Measurements from ENCODE around the gene GIGYF2. TPM values are rescaled to one million over a fixed set of nuclear protein-coding genes. Genes with fewer than 3 reads are reported as not detected.

Gene GIGYF2
- total and polyA plus RNA-seq, 2 of the 13 experiments (the other 11 are each of a cell fraction or from before 2014, with no cell fraction given): 44.9 to 73.5 TPM

DNA sequence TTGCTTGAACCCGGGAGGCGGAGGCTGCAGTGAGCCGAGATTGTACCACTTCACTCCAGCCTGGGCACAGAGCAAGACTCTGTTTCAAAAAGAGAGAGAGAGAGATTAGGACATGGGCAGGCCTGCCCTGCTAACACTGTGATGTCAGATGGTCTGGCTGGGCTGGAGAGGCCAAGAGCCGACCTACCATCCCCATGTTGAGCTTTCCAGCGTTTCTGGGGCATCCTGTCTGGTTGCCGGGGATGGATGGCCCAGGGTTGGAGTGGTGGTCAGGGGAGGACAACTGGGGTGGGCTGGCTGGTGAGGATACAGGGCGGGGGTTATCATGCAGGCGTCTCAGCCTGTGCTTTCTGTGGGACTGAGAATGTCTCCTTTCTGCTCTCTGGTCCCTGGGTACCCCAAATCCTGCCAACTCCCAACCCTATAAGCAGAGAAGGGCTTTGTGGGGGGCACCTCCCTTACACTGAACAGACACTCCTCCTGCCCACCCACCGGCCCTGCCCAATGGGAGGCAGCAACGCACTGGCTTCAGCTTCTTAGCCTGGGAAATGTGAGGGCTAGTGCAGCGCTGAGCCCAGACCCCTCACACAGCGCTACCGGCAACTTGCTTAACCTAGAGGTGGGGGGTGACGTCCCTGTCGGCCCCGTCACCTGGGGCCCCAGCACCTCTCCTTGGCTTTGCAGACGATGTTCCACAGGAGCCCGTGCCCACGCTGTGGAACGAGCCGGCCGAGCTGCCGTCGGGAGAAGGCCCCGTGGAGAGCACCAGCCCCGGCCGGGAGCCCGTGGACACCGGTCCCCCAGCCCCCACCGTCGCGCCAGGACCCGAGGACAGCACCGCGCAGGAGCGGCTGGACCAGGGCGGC lies 178.4 kb downstream of the GIGYF2 start (continued):
- TF ChIP-seq MAZ (IDR thresholded peaks at IDR 0.05; ENCODE audit: borderline replicate concordance, low read depth, low read length) (no peak), MAZ (CRISPR knock-in tag; IDR thresholded peaks at IDR 0.05; ENCODE audit: low read depth) (no peak), DNMT1 (CRISPR knock-in tag; IDR thresholded peaks at IDR 0.05) (no peak), NR1H2 (CRISPR knock-in tag; IDR thresholded peaks at IDR 0.05; ENCODE audit: borderline replicate concordance, low read depth) (no peak), ZNF605 (CRISPR knock-in tag; IDR thresholded peaks at IDR 0.05) (0 out of 2 replicates have a peak, but pooled peaks have one; percentile 18), CBFB (CRISPR knock-in tag; IDR thresholded peaks at IDR 0.05) (peak; percentile 18; the same call in 1 of the 2 replicates), ZNF766 (CRISPR knock-in tag; IDR thresholded peaks at IDR 0.05; ENCODE audit: borderline replicate concordance) (no peak), CTCF (CRISPR knock-in tag; IDR thresholded peaks at IDR 0.05) (peak; percentile 49), ZBTB37 (CRISPR knock-in tag; IDR thresholded peaks at IDR 0.05) (no peak), CERS6 (CRISPR knock-in tag; IDR thresholded peaks at IDR 0.05) (no peak), ZNF354B (CRISPR knock-in tag; IDR thresholded peaks at IDR 0.05) (no peak), NR2F1 (CRISPR knock-in tag; IDR thresholded peaks at IDR 0.05) (no peak), HDAC2 (CRISPR knock-in tag; IDR thresholded peaks at IDR 0.05) (peak; percentile 6; the same call in 1 of the 2 replicates), ZNF616 (CRISPR knock-in tag; IDR thresholded peaks at IDR 0.05; ENCODE audit: low read depth) (no peak), ZNF891 (CRISPR knock-in tag; IDR thresholded peaks at IDR 0.05) (no peak), HNRNPLL (IDR thresholded peaks at IDR 0.05; ENCODE audit: low read depth, low read length, poor library complexity, severe bottlenecking) (peak; percentile 41), TEAD3 (CRISPR knock-in tag; optimal IDR thresholded peaks at IDR 0.05; ENCODE audit: borderline replicate concordance) (no peak), MED13 (CRISPR knock-in tag; IDR thresholded peaks at IDR 0.05) (no peak), ZNF256 (CRISPR knock-in tag; conservative IDR thresholded peaks at IDR 0.05) (no peak), ZNF775 (CRISPR knock-in tag; IDR thresholded peaks at IDR 0.05; ENCODE audit: borderline replicate concordance) (no peak), KLF6 (CRISPR knock-in tag; IDR thresholded peaks at IDR 0.05) (no peak), ZNF660 (CRISPR knock-in tag; IDR thresholded peaks at IDR 0.05; ENCODE audit: borderline replicate concordance, low read depth) (no peak)
- TF ChIP-seq, protein P1, sequence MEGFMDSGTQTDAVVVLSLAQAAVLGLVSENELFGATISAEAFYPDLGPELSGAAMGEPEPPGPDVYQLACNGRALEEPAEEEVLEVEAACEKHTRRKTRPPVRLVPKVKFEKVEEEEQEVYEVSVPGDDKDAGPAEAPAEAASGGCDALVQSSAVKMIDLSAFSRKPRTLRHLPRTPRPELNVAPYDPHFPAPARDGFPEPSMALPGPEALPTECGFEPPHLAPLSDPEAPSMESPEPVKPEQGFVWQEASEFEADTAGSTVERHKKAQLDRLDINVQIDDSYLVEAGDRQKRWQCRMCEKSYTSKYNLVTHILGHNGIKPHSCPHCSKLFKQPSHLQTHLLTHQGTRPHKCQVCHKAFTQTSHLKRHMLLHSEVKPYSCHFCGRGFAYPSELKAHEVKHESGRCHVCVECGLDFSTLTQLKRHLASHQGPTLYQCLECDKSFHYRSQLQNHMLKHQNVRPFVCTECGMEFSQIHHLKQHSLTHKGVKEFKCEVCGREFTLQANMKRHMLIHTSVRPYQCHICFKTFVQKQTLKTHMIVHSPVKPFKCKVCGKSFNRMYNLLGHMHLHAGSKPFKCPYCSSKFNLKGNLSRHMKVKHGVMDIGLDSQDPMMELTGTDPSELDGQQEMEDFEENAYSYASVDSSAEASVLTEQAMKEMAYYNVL (CRISPR knock-in tag; IDR thresholded peaks at IDR 0.05; ENCODE audit: borderline replicate concordance): no peak
